Measurements from ENCODE around the gene HTR1A.

- TF ChIP-seq POLR2A (IDR thresholded peaks at IDR 0.05; ENCODE audit: low read length) (no peak), GATA1 (IDR thresholded peaks at IDR 0.05; ENCODE audit: low read depth, low read length) (no peak)
These were observed 27.1 kb downstream of the HTR1A start for GRCh38 chr5:63935103-63935502.

Data from erythroblast (primary cell).